Testis (tissue), 2 donors: ENCODE measurements around the gene SMLR1.

Experiments
- POLR2A ChIP-seq: fragments of 450-650 bp; IDR thresholded peaks from one replicate; pipeline ENCODE4 v1.6.1; 2017; ENCODE audit warnings: antibody characterized with exemption, mild to moderate bottlenecking, moderate library complexity
- TF ChIP-seq, protein P1 (sequence below), 3 experiments: fragments of 450-650 bp in 2 of 3; fragments of 200-600 bp in 1 of 3; sonication (generic) in 1 of 3; IDR thresholded peaks; one replicate each; pipeline ENCODE4 v1.5.1; 2016 to 2019; ENCODE audit warnings: antibody characterized with exemption in 3 of 3, mild to moderate bottlenecking in 2 of 3, moderate library complexity in 1 of 3

GRCh38 chr6:130865793-130866192 lies 38.6 kb downstream of the SMLR1 start:
- TF ChIP-seq, protein P1, sequence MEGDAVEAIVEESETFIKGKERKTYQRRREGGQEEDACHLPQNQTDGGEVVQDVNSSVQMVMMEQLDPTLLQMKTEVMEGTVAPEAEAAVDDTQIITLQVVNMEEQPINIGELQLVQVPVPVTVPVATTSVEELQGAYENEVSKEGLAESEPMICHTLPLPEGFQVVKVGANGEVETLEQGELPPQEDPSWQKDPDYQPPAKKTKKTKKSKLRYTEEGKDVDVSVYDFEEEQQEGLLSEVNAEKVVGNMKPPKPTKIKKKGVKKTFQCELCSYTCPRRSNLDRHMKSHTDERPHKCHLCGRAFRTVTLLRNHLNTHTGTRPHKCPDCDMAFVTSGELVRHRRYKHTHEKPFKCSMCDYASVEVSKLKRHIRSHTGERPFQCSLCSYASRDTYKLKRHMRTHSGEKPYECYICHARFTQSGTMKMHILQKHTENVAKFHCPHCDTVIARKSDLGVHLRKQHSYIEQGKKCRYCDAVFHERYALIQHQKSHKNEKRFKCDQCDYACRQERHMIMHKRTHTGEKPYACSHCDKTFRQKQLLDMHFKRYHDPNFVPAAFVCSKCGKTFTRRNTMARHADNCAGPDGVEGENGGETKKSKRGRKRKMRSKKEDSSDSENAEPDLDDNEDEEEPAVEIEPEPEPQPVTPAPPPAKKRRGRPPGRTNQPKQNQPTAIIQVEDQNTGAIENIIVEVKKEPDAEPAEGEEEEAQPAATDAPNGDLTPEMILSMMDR (IDR thresholded peaks at IDR 0.05) = no peak
- no peak for TF ChIP-seq POLR2A
